WTC11 (cell line): ENCODE data around the gene GPR39. TPM values are rescaled to one million over a fixed set of nuclear protein-coding genes. Genes with fewer than 3 reads are reported as not detected.
"Not testable (repeated sequence)": the region's sequence is repeated elsewhere in the genome, so short reads cannot be mapped to it uniquely, and the experiment has no call there.

Experiments used
- ATAC-seq: fragments of 200-7000 bp; cut with Tn5 transposase; 2 replicates; pipeline ENCODE4 v1.10.0; 2021; ENCODE audit warnings: mild to moderate bottlenecking, moderate library complexity
- CTCF ChIA-PET: fragments of 300-600 bp; sonication (Branson Sonifier 250); formaldehyde crosslinking; loops from one replicate; lab custom pipeline; 2021; ENCODE audit warnings: antibody characterized with exemption; lab: Charles Lee
- POLR2A ChIA-PET: fragments of 350-600 bp; sonication (Branson Sonifier 250); formaldehyde crosslinking; loops from one replicate; lab custom pipeline; 2021; ENCODE audit warnings: antibody characterized with exemption; lab: Charles Lee
- DNase-seq: peaks from one replicate; pipeline ENCODE4 v3.0.0; 2021; ENCODE audit warnings: low spot score
- H3K27ac Mint-ChIP-seq: 2 replicates; pipeline ENCODE4 v1.8.0; 2021; ENCODE audit warnings: mixed read lengths
- H3K27me3 Mint-ChIP-seq: 2 replicates; pipeline ENCODE4 v1.8.0; 2021; ENCODE audit warnings: low read depth, mild to moderate bottlenecking, moderate library complexity, mixed read lengths
- H3K36me3 Mint-ChIP-seq: 2 replicates; pipeline ENCODE4 v1.8.0; 2021; ENCODE audit warnings: mixed read lengths
- H3K4me1 Mint-ChIP-seq: 2 replicates; pipeline ENCODE4 v1.8.0; 2022; ENCODE audit warnings: mixed read lengths
- H3K4me3 Mint-ChIP-seq: 2 replicates; pipeline ENCODE4 v1.8.0; 2021; ENCODE audit warnings: mild to moderate bottlenecking, moderate library complexity, mixed read lengths
- H3K9me3 Mint-ChIP-seq: 2 replicates; pipeline ENCODE4 v1.8.0; 2021; ENCODE audit warnings: mixed read lengths
- ELF4 ChIP-seq: sonication (generic); formaldehyde crosslinking; IDR thresholded peaks from 2 replicates; pipeline ENCODE4 v1.8.1; 2022; ENCODE audit warnings: low read depth, mild to moderate bottlenecking, moderate library complexity, missing genetic modification reagents
- FOXJ3 ChIP-seq: sonication (generic); formaldehyde crosslinking; IDR thresholded peaks from 2 replicates; pipeline ENCODE4 v1.9.0; 2021; ENCODE audit warnings: missing genetic modification reagents, mild to moderate bottlenecking, borderline replicate concordance
- FOXP1 ChIP-seq: sonication (generic); formaldehyde crosslinking; IDR thresholded peaks from 2 replicates; pipeline ENCODE4 v1.8.0; 2022; ENCODE audit warnings: missing genetic modification reagents, mild to moderate bottlenecking, moderate library complexity, borderline replicate concordance
- GRHL2 ChIP-seq: fragments of 250-450 bp; sonication (Bioruptor Pico); IDR thresholded peaks from 2 replicates; pipeline ENCODE4 v1.8.0; 2022; ENCODE audit warnings: mild to moderate bottlenecking, moderate library complexity; ENCODE audit not compliant: insufficient replicate concordance, severe bottlenecking
- JAZF1 ChIP-seq: fragments of 250-450 bp; sonication (Bioruptor Pico); IDR thresholded peaks from 2 replicates; pipeline ENCODE4 v1.9.0; 2021; ENCODE audit warnings: moderate library complexity, mild to moderate bottlenecking, inconsistent platforms
- NR3C1 ChIP-seq: sonication (generic); formaldehyde crosslinking; conservative IDR thresholded peaks from 2 replicates; pipeline ENCODE4 v1.8.1; 2023; ENCODE audit warnings: low read depth, mild to moderate bottlenecking, missing genetic modification reagents
- PRRX2 ChIP-seq: fragments of 250-450 bp; sonication (Bioruptor Pico); IDR thresholded peaks from 2 replicates; pipeline ENCODE4 v1.8.0; 2021; ENCODE audit warnings: mild to moderate bottlenecking
- TCF7 ChIP-seq: sonication (generic); formaldehyde crosslinking; IDR thresholded peaks from 2 replicates; pipeline ENCODE4 v1.8.0; 2022; ENCODE audit warnings: mild to moderate bottlenecking, low read depth, missing genetic modification reagents, moderate library complexity
- TP53 ChIP-seq: sonication (generic); formaldehyde crosslinking; IDR thresholded peaks from 2 replicates; pipeline ENCODE4 v1.8.1; 2023; ENCODE audit warnings: mild to moderate bottlenecking, missing genetic modification reagents
- ZBTB21 ChIP-seq: sonication (generic); formaldehyde crosslinking; IDR thresholded peaks from 2 replicates; pipeline ENCODE4 v1.8.1; 2023; ENCODE audit warnings: mild to moderate bottlenecking, missing genetic modification reagents, borderline replicate concordance
- ZNF423 ChIP-seq: fragments of 250-450 bp; sonication (Bioruptor Pico); IDR thresholded peaks from 2 replicates; pipeline ENCODE4 v2.1.2; 2022; ENCODE audit warnings: mild to moderate bottlenecking, moderate library complexity
- total RNA-seq: library from RNA; stranded (reverse); gene quantifications from 3 replicates; pipeline ENCODE4 v1.2.3, GENCODE V29; 2021
- TF ChIP-seq, protein P1 (sequence below): sonication (generic); formaldehyde crosslinking; IDR thresholded peaks from 2 replicates; pipeline ENCODE4 v1.8.1; 2022; ENCODE audit warnings: low read depth, mild to moderate bottlenecking, moderate library complexity, missing genetic modification reagents, borderline replicate concordance
- TF ChIP-seq, protein P2 (sequence below): fragments of 250-450 bp; sonication (Bioruptor Pico); IDR thresholded peaks from 2 replicates; pipeline ENCODE4 v1.8.0; 2021; ENCODE audit warnings: mild to moderate bottlenecking
- TF ChIP-seq, protein P3 (sequence below): sonication (generic); formaldehyde crosslinking; IDR thresholded peaks from 2 replicates; pipeline ENCODE4 v1.8.0; 2022; ENCODE audit warnings: mild to moderate bottlenecking, missing genetic modification reagents
- TF ChIP-seq, protein P4 (sequence below): sonication (generic); formaldehyde crosslinking; IDR thresholded peaks from 2 replicates; pipeline ENCODE4 v1.8.0; 2023; ENCODE audit warnings: missing genetic modification reagents, mild to moderate bottlenecking, borderline replicate concordance
- TF ChIP-seq, protein P5 (sequence below): sonication (generic); formaldehyde crosslinking; IDR thresholded peaks from 2 replicates; pipeline ENCODE4 v1.8.0; 2022; ENCODE audit warnings: mild to moderate bottlenecking, missing genetic modification reagents
- TF ChIP-seq, protein P6 (sequence below): fragments of 250-450 bp; sonication (Bioruptor Pico); IDR thresholded peaks from 2 replicates; pipeline ENCODE4 v2.1.2; 2022; ENCODE audit warnings: mild to moderate bottlenecking, moderate library complexity

Gene GPR39
- total RNA-seq, 1 experiment from 2014 or later: 0.74 TPM

DNA sequence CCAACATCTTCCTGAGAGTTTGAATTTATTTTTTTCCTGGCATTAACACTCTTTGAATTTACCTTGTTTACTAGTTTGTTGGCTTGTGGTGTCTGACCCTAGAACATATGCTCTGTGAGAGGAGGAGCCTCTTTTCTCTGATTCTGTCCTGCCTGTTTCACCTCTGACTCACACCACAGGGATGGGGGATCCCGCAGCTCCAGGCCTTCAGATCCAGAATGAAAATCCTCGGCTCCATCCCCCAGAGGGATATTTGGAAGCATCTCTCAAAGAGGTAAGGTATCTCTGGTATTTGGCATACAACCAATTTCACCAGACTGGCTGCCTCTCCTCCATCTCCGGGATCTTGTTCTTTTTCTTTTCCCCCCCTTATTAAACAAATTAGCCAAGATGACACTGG, 104.7 kb downstream of the GPR39 start:
- DNase-seq (no peak), ATAC-seq (no peak)
- ChIA-PET CTCF (interaction anchor here (1.3 kb wide), 1 partner anchor 26 kb away, joined by 4 read pairs; no protein-coding TSS in a partner anchor), POLR2A (no interaction called here)
- peaks cover 16% of the 10 kb centered on the region for H3K4me1 Mint-ChIP-seq
- H3K36me3 Mint-ChIP-seq: no peaks in the 10 kb centered on the region
- H3K9me3 Mint-ChIP-seq: no peaks in the 10 kb centered on the region
- H3K4me3 Mint-ChIP-seq: no peak overlapping the region
- TF ChIP-seq ELF4 (CRISPR knock-in tag) (no peak), TCF7 (CRISPR knock-in tag) (no peak), FOXP1 (no peak), JAZF1 (CRISPR knock-in tag) (no peak), ZNF423 (no peak), ZBTB21 (CRISPR knock-in tag) (no peak), FOXJ3 (CRISPR knock-in tag) (no peak), NR3C1 (CRISPR knock-in tag) (no peak), TP53 (no peak)
- TF ChIP-seq, protein P1, sequence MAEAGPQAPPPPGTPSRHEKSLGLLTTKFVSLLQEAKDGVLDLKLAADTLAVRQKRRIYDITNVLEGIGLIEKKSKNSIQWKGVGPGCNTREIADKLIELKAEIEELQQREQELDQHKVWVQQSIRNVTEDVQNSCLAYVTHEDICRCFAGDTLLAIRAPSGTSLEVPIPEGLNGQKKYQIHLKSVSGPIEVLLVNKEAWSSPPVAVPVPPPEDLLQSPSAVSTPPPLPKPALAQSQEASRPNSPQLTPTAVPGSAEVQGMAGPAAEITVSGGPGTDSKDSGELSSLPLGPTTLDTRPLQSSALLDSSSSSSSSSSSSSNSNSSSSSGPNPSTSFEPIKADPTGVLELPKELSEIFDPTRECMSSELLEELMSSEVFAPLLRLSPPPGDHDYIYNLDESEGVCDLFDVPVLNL (CRISPR knock-in tag): no peak
- TF ChIP-seq, protein P2, sequence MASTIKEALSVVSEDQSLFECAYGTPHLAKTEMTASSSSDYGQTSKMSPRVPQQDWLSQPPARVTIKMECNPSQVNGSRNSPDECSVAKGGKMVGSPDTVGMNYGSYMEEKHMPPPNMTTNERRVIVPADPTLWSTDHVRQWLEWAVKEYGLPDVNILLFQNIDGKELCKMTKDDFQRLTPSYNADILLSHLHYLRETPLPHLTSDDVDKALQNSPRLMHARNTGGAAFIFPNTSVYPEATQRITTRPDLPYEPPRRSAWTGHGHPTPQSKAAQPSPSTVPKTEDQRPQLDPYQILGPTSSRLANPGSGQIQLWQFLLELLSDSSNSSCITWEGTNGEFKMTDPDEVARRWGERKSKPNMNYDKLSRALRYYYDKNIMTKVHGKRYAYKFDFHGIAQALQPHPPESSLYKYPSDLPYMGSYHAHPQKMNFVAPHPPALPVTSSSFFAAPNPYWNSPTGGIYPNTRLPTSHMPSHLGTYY (CRISPR knock-in tag): no peak
- TF ChIP-seq, protein P3, sequence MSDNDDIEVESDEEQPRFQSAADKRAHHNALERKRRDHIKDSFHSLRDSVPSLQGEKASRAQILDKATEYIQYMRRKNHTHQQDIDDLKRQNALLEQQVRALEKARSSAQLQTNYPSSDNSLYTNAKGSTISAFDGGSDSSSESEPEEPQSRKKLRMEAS (CRISPR knock-in tag): no peak
- TF ChIP-seq, protein P4, sequence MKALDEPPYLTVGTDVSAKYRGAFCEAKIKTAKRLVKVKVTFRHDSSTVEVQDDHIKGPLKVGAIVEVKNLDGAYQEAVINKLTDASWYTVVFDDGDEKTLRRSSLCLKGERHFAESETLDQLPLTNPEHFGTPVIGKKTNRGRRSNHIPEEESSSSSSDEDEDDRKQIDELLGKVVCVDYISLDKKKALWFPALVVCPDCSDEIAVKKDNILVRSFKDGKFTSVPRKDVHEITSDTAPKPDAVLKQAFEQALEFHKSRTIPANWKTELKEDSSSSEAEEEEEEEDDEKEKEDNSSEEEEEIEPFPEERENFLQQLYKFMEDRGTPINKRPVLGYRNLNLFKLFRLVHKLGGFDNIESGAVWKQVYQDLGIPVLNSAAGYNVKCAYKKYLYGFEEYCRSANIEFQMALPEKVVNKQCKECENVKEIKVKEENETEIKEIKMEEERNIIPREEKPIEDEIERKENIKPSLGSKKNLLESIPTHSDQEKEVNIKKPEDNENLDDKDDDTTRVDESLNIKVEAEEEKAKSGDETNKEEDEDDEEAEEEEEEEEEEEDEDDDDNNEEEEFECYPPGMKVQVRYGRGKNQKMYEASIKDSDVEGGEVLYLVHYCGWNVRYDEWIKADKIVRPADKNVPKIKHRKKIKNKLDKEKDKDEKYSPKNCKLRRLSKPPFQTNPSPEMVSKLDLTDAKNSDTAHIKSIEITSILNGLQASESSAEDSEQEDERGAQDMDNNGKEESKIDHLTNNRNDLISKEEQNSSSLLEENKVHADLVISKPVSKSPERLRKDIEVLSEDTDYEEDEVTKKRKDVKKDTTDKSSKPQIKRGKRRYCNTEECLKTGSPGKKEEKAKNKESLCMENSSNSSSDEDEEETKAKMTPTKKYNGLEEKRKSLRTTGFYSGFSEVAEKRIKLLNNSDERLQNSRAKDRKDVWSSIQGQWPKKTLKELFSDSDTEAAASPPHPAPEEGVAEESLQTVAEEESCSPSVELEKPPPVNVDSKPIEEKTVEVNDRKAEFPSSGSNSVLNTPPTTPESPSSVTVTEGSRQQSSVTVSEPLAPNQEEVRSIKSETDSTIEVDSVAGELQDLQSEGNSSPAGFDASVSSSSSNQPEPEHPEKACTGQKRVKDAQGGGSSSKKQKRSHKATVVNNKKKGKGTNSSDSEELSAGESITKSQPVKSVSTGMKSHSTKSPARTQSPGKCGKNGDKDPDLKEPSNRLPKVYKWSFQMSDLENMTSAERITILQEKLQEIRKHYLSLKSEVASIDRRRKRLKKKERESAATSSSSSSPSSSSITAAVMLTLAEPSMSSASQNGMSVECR: no peak
- TF ChIP-seq, protein P5, sequence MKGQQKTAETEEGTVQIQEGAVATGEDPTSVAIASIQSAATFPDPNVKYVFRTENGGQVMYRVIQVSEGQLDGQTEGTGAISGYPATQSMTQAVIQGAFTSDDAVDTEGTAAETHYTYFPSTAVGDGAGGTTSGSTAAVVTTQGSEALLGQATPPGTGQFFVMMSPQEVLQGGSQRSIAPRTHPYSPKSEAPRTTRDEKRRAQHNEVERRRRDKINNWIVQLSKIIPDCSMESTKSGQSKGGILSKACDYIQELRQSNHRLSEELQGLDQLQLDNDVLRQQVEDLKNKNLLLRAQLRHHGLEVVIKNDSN (CRISPR knock-in tag): no peak
- H3K27ac Mint-ChIP-seq: no peak overlapping the region
- no peaks in the 10 kb centered on the region for H3K27me3 Mint-ChIP-seq

DNA sequence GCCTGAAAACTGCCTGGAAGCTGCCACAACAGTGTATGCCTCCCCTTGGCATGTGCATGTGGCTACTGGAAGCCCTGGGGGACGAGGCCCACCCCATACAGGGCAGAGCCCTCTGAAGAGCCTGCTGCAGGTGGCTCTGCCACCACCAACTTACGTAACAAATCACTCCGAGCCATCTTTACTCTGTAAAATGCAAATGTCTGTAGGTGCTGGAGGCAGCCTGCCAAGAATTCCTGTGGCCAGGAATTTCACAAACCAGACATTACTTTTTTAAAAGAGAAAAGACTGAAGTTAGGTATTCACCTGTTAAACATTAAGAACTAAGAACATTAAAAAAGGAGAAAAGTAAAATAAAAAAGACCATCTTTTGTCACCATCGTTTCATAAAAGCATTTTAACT, 106.3 kb downstream of the GPR39 start:
- peaks cover 4% of the 10 kb centered on the region for H3K36me3 Mint-ChIP-seq
- H3K4me3 Mint-ChIP-seq: no peak overlapping the region
- CTCF ChIA-PET: no interaction called here
- TF ChIP-seq TCF7 (CRISPR knock-in tag): no peak
- no peak for TF ChIP-seq PRRX2 (CRISPR knock-in tag)
- no peak for TF ChIP-seq GRHL2 (CRISPR knock-in tag)
- TF ChIP-seq, protein P6, sequence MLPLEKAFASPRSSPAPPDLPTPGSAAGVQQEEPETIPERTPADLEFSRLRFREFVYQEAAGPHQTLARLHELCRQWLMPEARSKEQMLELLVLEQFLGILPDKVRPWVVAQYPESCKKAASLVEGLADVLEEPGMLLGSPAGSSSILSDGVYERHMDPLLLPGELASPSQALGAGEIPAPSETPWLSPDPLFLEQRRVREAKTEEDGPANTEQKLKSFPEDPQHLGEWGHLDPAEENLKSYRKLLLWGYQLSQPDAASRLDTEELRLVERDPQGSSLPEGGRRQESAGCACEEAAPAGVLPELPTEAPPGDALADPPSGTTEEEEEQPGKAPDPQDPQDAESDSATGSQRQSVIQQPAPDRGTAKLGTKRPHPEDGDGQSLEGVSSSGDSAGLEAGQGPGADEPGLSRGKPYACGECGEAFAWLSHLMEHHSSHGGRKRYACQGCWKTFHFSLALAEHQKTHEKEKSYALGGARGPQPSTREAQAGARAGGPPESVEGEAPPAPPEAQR (CRISPR knock-in tag): no peak
- no peak overlapping the region for H3K27ac Mint-ChIP-seq
- H3K4me1 Mint-ChIP-seq: peaks cover 16% of the 10 kb centered on the region
- DNase-seq: no peak
- ATAC-seq: peak; percentile 48
- peaks cover 10% of the 10 kb centered on the region for H3K9me3 Mint-ChIP-seq
- H3K27me3 Mint-ChIP-seq: no peaks in the 10 kb centered on the region
- POLR2A ChIA-PET: no interaction called here

DNA sequence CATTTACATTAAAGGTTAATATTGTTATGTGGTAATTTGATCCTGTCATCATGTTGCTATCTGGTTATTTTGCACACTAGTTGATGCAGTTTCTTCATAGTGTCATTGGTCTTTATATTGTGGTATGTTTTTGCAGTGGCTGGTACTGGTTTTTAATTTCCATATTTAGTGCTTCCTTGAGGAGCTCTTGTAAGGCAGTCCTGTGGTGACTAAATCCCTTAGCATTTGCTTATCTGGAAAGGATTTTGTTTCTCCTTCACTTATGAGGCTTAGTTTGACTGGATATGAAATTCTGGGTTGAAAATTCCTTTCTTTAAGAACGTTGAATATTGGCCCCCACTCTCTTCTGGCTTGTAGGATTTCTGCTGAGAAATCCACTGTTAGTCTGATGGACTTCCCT, 120.5 kb downstream of the GPR39 start:
- H3K4me3 Mint-ChIP-seq, H3K36me3 Mint-ChIP-seq, ATAC-seq, H3K4me1 Mint-ChIP-seq, H3K27ac Mint-ChIP-seq, H3K27me3 Mint-ChIP-seq, POLR2A ChIA-PET, DNase-seq: not testable (repeated sequence)
- CTCF ChIA-PET: interaction anchor here (2.1 kb wide), 1 partner anchor 10 kb away, joined by 10 read pairs; no protein-coding TSS in a partner anchor
- H3K9me3 Mint-ChIP-seq: peaks cover 20% of the 10 kb centered on the region
